ENCODE results near the gene ESYT2. TPM values are rescaled to one million over a fixed set of nuclear protein-coding genes. Genes with fewer than 3 reads are reported as not detected.

ESYT2 gene
- total RNA-seq, 1 experiment from 2014 or later: 39.0 TPM

DNA sequence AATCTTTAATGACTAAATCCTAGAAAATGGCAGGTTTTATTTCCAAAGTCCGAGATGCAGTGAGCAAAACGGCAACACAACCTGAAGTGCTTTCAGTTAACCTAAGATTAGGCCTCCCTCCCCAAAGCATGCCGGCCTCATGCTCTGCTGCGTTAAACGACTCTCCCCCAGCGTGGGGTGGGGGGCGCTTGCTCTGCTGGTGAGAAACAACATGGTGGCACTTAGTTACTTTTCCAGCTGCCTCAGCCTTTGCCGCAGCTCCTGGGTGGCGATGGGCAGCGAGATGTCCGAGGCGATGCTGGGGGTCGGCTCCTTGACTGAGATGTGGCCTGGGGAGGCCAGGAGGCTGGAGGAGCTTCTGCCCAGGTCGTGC lies 88.0 kb downstream of the ESYT2 start:
- H2AK5ac ChIP-seq (ENCODE audit: insufficient read length, low read length): no peak overlapping the region
- H4K5ac ChIP-seq (ENCODE audit: insufficient read length, low read depth, low read length): no peak overlapping the region
- H3K27me3 Mint-ChIP-seq (ENCODE audit: low read depth): no peaks in the 10 kb centered on the region; the same call in 1 of the 2 replicates
- H4K8ac ChIP-seq (replicated peaks; ENCODE audit: insufficient read length, low read depth, low read length): no peak overlapping the region
- H3K4me3 Mint-ChIP-seq: no peak overlapping the region
- no peak overlapping the region for H2BK15ac ChIP-seq (ENCODE audit: low read depth, low read length)
- H3K4ac ChIP-seq (ENCODE audit: low read depth, low read length): no peak overlapping the region
- H3T11ph ChIP-seq (ENCODE audit: low read length): no peak overlapping the region
- H3K56ac ChIP-seq (ENCODE audit: insufficient read length, low read depth, low read length): no peak overlapping the region
- H3K27ac ChIP-seq (ENCODE audit: insufficient read length, low read depth, low read length): no peak overlapping the region
- no CpG with 5 or more reads among the region's 14 CpGs for WGBS (ENCODE audit: extremely low coverage, insufficient read length, low lambda C conversion rate)
- TF ChIP-seq, protein P1, sequence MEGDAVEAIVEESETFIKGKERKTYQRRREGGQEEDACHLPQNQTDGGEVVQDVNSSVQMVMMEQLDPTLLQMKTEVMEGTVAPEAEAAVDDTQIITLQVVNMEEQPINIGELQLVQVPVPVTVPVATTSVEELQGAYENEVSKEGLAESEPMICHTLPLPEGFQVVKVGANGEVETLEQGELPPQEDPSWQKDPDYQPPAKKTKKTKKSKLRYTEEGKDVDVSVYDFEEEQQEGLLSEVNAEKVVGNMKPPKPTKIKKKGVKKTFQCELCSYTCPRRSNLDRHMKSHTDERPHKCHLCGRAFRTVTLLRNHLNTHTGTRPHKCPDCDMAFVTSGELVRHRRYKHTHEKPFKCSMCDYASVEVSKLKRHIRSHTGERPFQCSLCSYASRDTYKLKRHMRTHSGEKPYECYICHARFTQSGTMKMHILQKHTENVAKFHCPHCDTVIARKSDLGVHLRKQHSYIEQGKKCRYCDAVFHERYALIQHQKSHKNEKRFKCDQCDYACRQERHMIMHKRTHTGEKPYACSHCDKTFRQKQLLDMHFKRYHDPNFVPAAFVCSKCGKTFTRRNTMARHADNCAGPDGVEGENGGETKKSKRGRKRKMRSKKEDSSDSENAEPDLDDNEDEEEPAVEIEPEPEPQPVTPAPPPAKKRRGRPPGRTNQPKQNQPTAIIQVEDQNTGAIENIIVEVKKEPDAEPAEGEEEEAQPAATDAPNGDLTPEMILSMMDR (conservative IDR thresholded peaks at IDR 0.05): no peak
- no peak overlapping the region for H2AFZ ChIP-seq (ENCODE audit: low read length)
- H3K14ac ChIP-seq (ENCODE audit: insufficient read depth, low read length): no peak overlapping the region
- H3K23me2 ChIP-seq (ENCODE audit: insufficient read length, low read depth, low read length, poor library complexity, severe bottlenecking): no peaks in the 10 kb centered on the region
- no peaks in the 10 kb centered on the region for H3K9me3 Mint-ChIP-seq
- H2BK12ac ChIP-seq (ENCODE audit: insufficient read length, low read depth, low read length): no peak overlapping the region
- no peaks in the 10 kb centered on the region for H3K27me3 ChIP-seq (ENCODE audit: insufficient read depth, low read length)
- H2BK120ac ChIP-seq (ENCODE audit: low read depth, low read length, poor library complexity, severe bottlenecking): no peak overlapping the region
- no peak overlapping the region for H2BK20ac ChIP-seq (ENCODE audit: low read depth, low read length, poor library complexity, severe bottlenecking)
- peaks cover 10 to 69% (median 69%) of the 10 kb centered on the region in 3 experiments; a peak in 6 of 7 replicates for H3K36me3 Mint-ChIP-seq (ENCODE audit: insufficient read depth in 1 of 3, low read depth in 3 of 3)
- no peaks in the 10 kb centered on the region for H3K79me1 ChIP-seq (ENCODE audit: insufficient read depth, low read depth, low read length, poor library complexity, severe bottlenecking)
- no peaks in the 10 kb centered on the region for H3K4me1 Mint-ChIP-seq
- no peak overlapping the region for H4K91ac ChIP-seq (ENCODE audit: insufficient read length, low read depth, low read length)
- no peaks in the 10 kb centered on the region for H3K79me2 ChIP-seq (ENCODE audit: insufficient read depth, low read length)
- H3K18ac ChIP-seq (ENCODE audit: insufficient read length, low read depth, low read length): no peak overlapping the region
- no peak overlapping the region for H3K9ac ChIP-seq (ENCODE audit: extremely low read depth, insufficient read length, low read length)
- H3K9me3 ChIP-seq (ENCODE audit: control insufficient read depth, low read depth, low read length): no peaks in the 10 kb centered on the region
- no peak overlapping the region for H3K23ac ChIP-seq (ENCODE audit: insufficient read length, low read depth, low read length)
- H3K4me2 ChIP-seq (ENCODE audit: insufficient read depth, insufficient read length, low read length): no peak overlapping the region
- H4K20me1 ChIP-seq (ENCODE audit: control insufficient read depth, insufficient read depth, insufficient read length): no peaks in the 10 kb centered on the region
- H2BK5ac ChIP-seq (ENCODE audit: insufficient read length, low read length): no peak overlapping the region
- H3K27ac Mint-ChIP-seq: 0 out of 7 replicates have a peak overlapping the region, but pooled peaks of 1 of the 3 experiments have one; percentile 28
- H3K4me1 ChIP-seq (ENCODE audit: insufficient read depth, low read length): no peaks in the 10 kb centered on the region
- no peak for DNase-seq
